HEK293 (cell line): ENCODE data around the gene EPN1.

Experiments used
- CTCF ChIA-PET: fragments of 350-600 bp; formaldehyde crosslinking; extraction: SDS; loops from one replicate; lab custom pipeline; 2021; ENCODE audit warnings: antibody characterized with exemption; lab: Yijun Ruan, JAX
- POLR2A ChIA-PET: fragments of 300-600 bp; formaldehyde crosslinking; extraction: SDS; loops from one replicate; lab custom pipeline; 2020; ENCODE audit warnings: antibody characterized with exemption, inconsistent platforms; lab: Yijun Ruan, JAX
- H3K27ac ChIP-seq: fragments of 200-500 bp; sonication (Bioruptor generic); 2 replicates; pipeline ENCODE4 v1.5.1; 2014; ENCODE audit warnings: low read depth, low read length, control low read depth, inconsistent platforms; ENCODE audit errors: extremely low read depth
- H3K36me3 ChIP-seq, 2 experiments: fragments of 200-500 bp in 1 of 2; sonication (Bioruptor generic) in 1 of 2; 1 replicate in 1 of 2; 2 replicates in 1 of 2; pipeline ENCODE4 v1.5.1; 2014 to 2017; ENCODE audit warnings: inconsistent platforms in 2 of 2, low read length in 2 of 2; ENCODE audit not compliant: control insufficient read depth in 2 of 2, insufficient read depth in 1 of 2
- H3K4me1 ChIP-seq: fragments of 200-500 bp; sonication (Bioruptor generic); 2 replicates; pipeline ENCODE4 v1.5.1; 2014; ENCODE audit warnings: mild to moderate bottlenecking, low read length, inconsistent platforms; ENCODE audit not compliant: control insufficient read depth, insufficient read depth
- H3K4me3 ChIP-seq: 2 replicates; pipeline ENCODE4 v1.5.1; 2011; ENCODE audit warnings: low read depth, mild to moderate bottlenecking, control low read depth, low read length, moderate library complexity
- H3K9me3 ChIP-seq: fragments of 200-500 bp; sonication (Bioruptor generic); 2 replicates; pipeline ENCODE4 v1.5.1; 2014; ENCODE audit warnings: low read depth, low read length, inconsistent platforms; ENCODE audit not compliant: control insufficient read depth, insufficient read depth
- GLI2 ChIP-seq: fragments of 450-650 bp; formaldehyde crosslinking; IDR thresholded peaks from 2 replicates; pipeline ENCODE4; 2017; ENCODE audit warnings: missing biosample characterization, missing genetic modification characterization, low read depth, borderline replicate concordance
- HOXD13 ChIP-seq: sonication (generic); formaldehyde crosslinking; IDR thresholded peaks from 2 replicates; pipeline ENCODE4 v1.8.0; 2022; ENCODE audit warnings: missing genetic modification reagents, borderline replicate concordance
- IKZF3 ChIP-seq: fragments of 450-650 bp; IDR thresholded peaks from 2 replicates; pipeline ENCODE4 v1.5.0; 2018; ENCODE audit warnings: missing biosample characterization, mild to moderate bottlenecking, missing genetic modification characterization, moderate library complexity
- REPIN1 ChIP-seq: fragments of 450-650 bp; formaldehyde crosslinking; IDR thresholded peaks from 2 replicates; pipeline ENCODE4 v1.5.1; 2017; ENCODE audit warnings: missing biosample characterization, missing genetic modification characterization, low read depth
- TCF7L2 ChIP-seq: IDR thresholded peaks from 2 replicates; pipeline ENCODE4 v1.6.1; 2011; ENCODE audit warnings: low read depth, mild to moderate bottlenecking, inconsistent platforms, low read length, moderate library complexity, borderline replicate concordance
- ZFP41 ChIP-seq: fragments of 450-650 bp; formaldehyde crosslinking; IDR thresholded peaks from 2 replicates; pipeline ENCODE4 v1.5.1; 2016; ENCODE audit warnings: missing biosample characterization, missing genetic modification characterization, borderline replicate concordance
- ZNF10 ChIP-seq: fragments of 450-650 bp; formaldehyde crosslinking; IDR thresholded peaks from 2 replicates; pipeline ENCODE4 v1.5.1; 2017; ENCODE audit warnings: missing biosample characterization, missing genetic modification characterization
- ZNF138 ChIP-seq: fragments of 450-650 bp; formaldehyde crosslinking; IDR thresholded peaks from 2 replicates; pipeline ENCODE4 v1.5.1; 2016; ENCODE audit warnings: missing biosample characterization, missing genetic modification characterization, borderline replicate concordance
- ZNF140 ChIP-seq: fragments of 450-650 bp; formaldehyde crosslinking; IDR thresholded peaks from 2 replicates; pipeline ENCODE4 v1.5.1; 2016; ENCODE audit warnings: missing biosample characterization, missing genetic modification characterization
- ZNF146 ChIP-seq: fragments of 450-650 bp; formaldehyde crosslinking; IDR thresholded peaks from 2 replicates; pipeline ENCODE4 v1.5.1; 2016; ENCODE audit warnings: missing biosample characterization, missing genetic modification characterization
- ZNF157 ChIP-seq: fragments of 450-650 bp; formaldehyde crosslinking; IDR thresholded peaks from 2 replicates; pipeline ENCODE4 v1.5.1; 2016; ENCODE audit warnings: missing biosample characterization, missing genetic modification characterization
- ZNF221 ChIP-seq: fragments of 450-650 bp; formaldehyde crosslinking; IDR thresholded peaks from 2 replicates; pipeline ENCODE4 v1.5.1; 2017; ENCODE audit warnings: missing biosample characterization, missing genetic modification characterization, borderline replicate concordance
- ZNF391 ChIP-seq: fragments of 450-650 bp; formaldehyde crosslinking; IDR thresholded peaks from 2 replicates; pipeline ENCODE4 v1.5.1; 2016; ENCODE audit warnings: low read depth, missing biosample characterization, missing genetic modification characterization, borderline replicate concordance
- ZNF555 ChIP-seq: fragments of 450-650 bp; formaldehyde crosslinking; conservative IDR thresholded peaks from 2 replicates; pipeline ENCODE4 v1.5.1; 2017; ENCODE audit warnings: missing biosample characterization, mild to moderate bottlenecking, missing genetic modification characterization, inconsistent platforms
- ZNF624 ChIP-seq: fragments of 450-650 bp; formaldehyde crosslinking; IDR thresholded peaks from 2 replicates; pipeline ENCODE4 v1.5.1; 2017; ENCODE audit warnings: missing biosample characterization, missing genetic modification characterization
- ZNF776 ChIP-seq: fragments of 450-650 bp; formaldehyde crosslinking; IDR thresholded peaks from 2 replicates; pipeline ENCODE4 v1.5.0; 2017; ENCODE audit warnings: missing biosample characterization, missing genetic modification characterization, borderline replicate concordance
- TF ChIP-seq, protein P1 (sequence below): fragments of 450-650 bp; formaldehyde crosslinking; IDR thresholded peaks from 2 replicates; pipeline ENCODE4 v1.5.1; 2016; ENCODE audit warnings: missing biosample characterization, missing genetic modification characterization
- TF ChIP-seq, protein P2 (sequence below): fragments of 450-650 bp; formaldehyde crosslinking; IDR thresholded peaks from 2 replicates; pipeline ENCODE4 v1.5.1; 2017; ENCODE audit warnings: missing biosample characterization, mild to moderate bottlenecking, missing genetic modification characterization, moderate library complexity

The EPN1 gene

DNA sequence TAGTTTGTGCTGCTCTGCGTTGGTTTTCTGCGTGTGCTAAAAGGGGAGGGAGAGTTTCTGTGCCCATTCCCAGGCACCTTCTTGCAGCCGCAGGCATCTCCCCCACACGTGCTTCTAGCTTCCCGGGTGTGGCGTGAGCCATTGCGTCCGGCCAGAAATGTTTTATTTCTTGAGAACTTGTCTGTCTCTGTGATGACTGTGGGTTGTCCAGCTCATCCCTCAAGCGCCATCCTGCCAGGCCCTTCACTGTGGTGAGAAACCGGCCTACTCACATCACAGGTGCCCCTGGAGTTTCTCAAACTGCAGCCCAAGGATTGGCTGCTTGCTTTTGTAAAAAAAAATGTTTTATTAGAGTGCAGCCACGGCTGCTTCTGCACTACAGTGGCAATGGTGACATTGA is 24.2 kb downstream of the EPN1 start:
- Histone ChIP-seq H3K36me3 (peaks cover 9 to 66% of the 10 kb centered on the region in 2 experiments), H3K4me3 (no peak overlapping the region), H3K27ac (no peak overlapping the region), H3K9me3 (no peaks in the 10 kb centered on the region), H3K4me1 (no peaks in the 10 kb centered on the region)
- ChIA-PET CTCF (no interaction called here), POLR2A (no interaction called here)
- TF ChIP-seq ZNF138 (tag by site-specific recombination) (no peak), REPIN1 (no peak), IKZF3 (tag by site-specific recombination) (no peak), ZFP41 (tag by site-specific recombination) (no peak)

DNA sequence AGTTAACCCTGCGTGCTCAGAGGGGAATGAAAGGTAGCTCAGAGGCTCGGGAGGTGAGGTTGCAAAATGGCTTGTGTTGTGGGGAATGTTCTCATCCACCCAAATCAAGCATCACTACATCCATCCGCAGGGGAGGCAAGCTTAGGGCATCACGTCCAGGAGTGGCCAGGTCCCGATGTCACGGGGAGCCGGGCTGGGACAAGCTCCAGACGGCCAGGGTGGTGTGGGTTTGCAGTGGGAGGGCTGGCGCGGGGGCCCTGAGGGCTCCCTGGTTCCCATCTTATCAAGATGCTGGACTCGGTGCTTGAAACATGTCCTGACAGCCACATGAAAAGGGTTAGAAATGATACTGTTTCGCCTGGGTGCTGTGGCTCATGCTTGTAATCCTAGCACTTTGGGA is 25.8 kb downstream of the EPN1 start:
- no peak for TF ChIP-seq ZNF776
- TF ChIP-seq ZNF146 (tag by site-specific recombination), result no peak
- no peak for TF ChIP-seq ZNF157
- TF ChIP-seq HOXD13 (CRISPR knock-in tag), result no peak
- no peak for TF ChIP-seq ZNF391
- TF ChIP-seq ZNF221, result no peak
- no peak for TF ChIP-seq GLI2 (tag by site-specific recombination)
- no peak for TF ChIP-seq TCF7L2
- no peak for TF ChIP-seq ZNF555 (tag by site-specific recombination)
- no peak overlapping the region for H3K4me3 ChIP-seq
- H3K36me3 ChIP-seq, result peaks cover 12 to 57% of the 10 kb centered on the region in 2 experiments
- H3K27ac ChIP-seq, result no peak overlapping the region
- CTCF ChIA-PET, result interaction anchor here (0.7 kb wide), 1 partner anchor 130 kb away, joined by 3 read pairs; no protein-coding TSS in a partner anchor
- no peaks in the 10 kb centered on the region for H3K9me3 ChIP-seq
- POLR2A ChIA-PET, result interaction anchor here (1.2 kb wide), 1 partner anchor 30 kb away, joined by 3 read pairs; no protein-coding TSS in a partner anchor
- H3K4me1 ChIP-seq, result no peaks in the 10 kb centered on the region

DNA sequence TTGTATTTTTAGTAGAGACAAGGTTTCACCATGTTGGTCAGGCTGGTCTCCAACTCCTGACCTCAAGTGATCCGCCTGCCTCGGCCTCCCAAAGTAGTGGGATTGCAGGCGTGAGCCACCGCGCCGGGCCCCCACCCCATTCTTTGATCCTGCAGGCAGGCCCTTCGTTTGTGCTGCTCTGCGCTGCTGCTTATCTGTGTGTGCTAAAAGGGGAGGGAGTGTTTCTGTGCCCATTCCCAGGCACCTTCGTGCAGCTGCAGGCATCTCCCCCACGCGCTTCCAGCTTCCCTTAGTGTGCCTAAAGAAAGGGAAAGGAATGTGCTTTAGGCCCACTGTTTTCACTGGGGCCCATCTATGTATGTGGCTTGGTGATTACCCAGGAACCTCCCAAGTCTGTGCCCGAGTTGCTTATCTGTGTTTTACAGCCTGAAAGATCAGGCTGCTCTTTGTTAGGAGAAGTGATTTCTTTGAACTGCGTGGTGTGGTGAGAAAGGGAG is 27.2 kb downstream of the EPN1 start:
- CTCF ChIA-PET, result interaction anchor here (0.7 kb wide), 1 partner anchor 14 kb away, joined by 3 read pairs; no protein-coding TSS in a partner anchor

DNA sequence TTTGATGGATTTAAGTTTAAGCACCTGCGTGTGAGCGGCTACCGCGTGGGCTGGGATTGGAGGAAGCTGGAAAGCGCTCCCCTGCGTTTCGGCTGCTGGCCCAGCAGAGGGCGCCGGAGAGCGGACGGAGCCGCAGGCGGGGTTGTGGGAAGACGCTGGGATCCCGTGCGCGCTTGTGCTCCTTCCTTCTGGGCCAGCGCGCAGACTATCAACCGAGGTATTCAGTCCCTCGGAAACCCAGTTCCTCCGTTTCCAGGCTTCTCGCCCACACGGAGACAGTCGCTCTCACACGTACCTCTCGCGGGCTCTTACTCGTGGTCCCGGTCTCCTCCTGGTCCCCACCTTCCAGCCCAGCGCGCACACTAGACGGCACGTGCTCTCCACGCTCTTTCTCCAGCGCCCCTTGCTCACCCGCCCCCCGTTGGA is 28.8 kb downstream of the EPN1 start:
- CTCF ChIA-PET, result interaction anchor here (0.6 to 1.5 kb wide), 5 partner anchors 11 to 164 kb away, joined by 3 to 4 read pairs (median 3); no protein-coding TSS in a partner anchor
- POLR2A ChIA-PET, result no interaction called here
- Histone ChIP-seq H3K4me3 (no peak overlapping the region), H3K4me1 (no peaks in the 10 kb centered on the region), H3K36me3 (peaks cover 8 to 31% of the 10 kb centered on the region in 2 experiments), H3K9me3 (no peaks in the 10 kb centered on the region), H3K27ac (no peak overlapping the region)
- TF ChIP-seq, protein P1, sequence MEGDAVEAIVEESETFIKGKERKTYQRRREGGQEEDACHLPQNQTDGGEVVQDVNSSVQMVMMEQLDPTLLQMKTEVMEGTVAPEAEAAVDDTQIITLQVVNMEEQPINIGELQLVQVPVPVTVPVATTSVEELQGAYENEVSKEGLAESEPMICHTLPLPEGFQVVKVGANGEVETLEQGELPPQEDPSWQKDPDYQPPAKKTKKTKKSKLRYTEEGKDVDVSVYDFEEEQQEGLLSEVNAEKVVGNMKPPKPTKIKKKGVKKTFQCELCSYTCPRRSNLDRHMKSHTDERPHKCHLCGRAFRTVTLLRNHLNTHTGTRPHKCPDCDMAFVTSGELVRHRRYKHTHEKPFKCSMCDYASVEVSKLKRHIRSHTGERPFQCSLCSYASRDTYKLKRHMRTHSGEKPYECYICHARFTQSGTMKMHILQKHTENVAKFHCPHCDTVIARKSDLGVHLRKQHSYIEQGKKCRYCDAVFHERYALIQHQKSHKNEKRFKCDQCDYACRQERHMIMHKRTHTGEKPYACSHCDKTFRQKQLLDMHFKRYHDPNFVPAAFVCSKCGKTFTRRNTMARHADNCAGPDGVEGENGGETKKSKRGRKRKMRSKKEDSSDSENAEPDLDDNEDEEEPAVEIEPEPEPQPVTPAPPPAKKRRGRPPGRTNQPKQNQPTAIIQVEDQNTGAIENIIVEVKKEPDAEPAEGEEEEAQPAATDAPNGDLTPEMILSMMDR (tag by site-specific recombination), result peak; percentile 46; the same call in 1 of the 2 replicates
- TF ChIP-seq ZNF140 (tag by site-specific recombination), result no peak

More for the DNA sequence above, 27.2 kb downstream of the EPN1 start:
- no peak for TF ChIP-seq ZNF10
- no peak for TF ChIP-seq ZNF624 (tag by site-specific recombination)
- TF ChIP-seq, protein P2, sequence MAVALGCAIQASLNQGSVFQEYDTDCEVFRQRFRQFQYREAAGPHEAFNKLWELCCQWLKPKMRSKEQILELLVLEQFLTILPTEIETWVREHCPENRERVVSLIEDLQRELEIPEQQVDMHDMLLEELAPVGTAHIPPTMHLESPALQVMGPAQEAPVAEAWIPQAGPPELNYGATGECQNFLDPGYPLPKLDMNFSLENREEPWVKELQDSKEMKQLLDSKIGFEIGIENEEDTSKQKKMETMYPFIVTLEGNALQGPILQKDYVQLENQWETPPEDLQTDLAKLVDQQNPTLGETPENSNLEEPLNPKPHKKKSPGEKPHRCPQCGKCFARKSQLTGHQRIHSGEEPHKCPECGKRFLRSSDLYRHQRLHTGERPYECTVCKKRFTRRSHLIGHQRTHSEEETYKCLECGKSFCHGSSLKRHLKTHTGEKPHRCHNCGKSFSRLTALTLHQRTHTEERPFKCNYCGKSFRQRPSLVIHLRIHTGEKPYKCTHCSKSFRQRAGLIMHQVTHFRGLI (tag by site-specific recombination), result no peak
- POLR2A ChIA-PET, result interaction anchor here (1.2 kb wide), 1 partner anchor 31 kb away, joined by 3 read pairs; no protein-coding TSS in a partner anchor
- Histone ChIP-seq H3K36me3 (peaks cover 12 to 43% of the 10 kb centered on the region in 2 experiments), H3K27ac (no peak overlapping the region), H3K4me1 (no peaks in the 10 kb centered on the region), H3K9me3 (no peaks in the 10 kb centered on the region), H3K4me3 (no peak overlapping the region)
